DMS79 treated with DMSO at 0.1 percent for 48 hours (cell line): ENCODE data around the gene CCDC149.

Experiments used
- DNase-seq: peaks from one replicate; lab custom pipeline; 2025; lab: John Stamatoyannopoulos, UW

CCDC149 gene

DNA sequence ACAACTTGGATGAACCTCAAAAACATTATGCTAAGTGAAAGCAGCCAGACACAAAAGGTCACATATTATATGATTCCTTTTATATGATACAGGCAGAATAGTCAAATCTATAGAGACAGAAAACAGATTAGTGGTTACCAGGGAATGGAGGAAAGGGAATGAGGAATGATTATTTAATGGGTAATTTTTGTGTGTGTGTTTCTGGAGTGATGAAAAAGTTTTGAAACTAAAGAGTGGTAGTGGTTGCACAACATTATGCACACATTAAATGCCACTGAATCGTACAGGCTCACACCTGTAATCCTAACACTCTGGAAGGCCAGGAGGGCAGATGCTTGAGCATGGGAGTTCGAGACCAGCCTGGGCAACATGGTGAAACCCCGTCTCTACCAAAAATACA is 137.1 kb downstream of the CCDC149 start:
- DNase-seq = no peak

- no peak for DNase-seq
These were observed 137.7 kb downstream of the CCDC149 start for GRCh38 chr4:24775032-24775605.

- DNase-seq = no peak
These were observed 138.4 kb downstream of the CCDC149 start for GRCh38 chr4:24774452-24774851.

GRCh38 chr4:24772952-24773351 is 139.9 kb downstream of the CCDC149 start:
- DNase-seq = no peak

GRCh38 chr4:24772061-24772705 is 140.7 kb downstream of the CCDC149 start:
- no peak for DNase-seq

DNA sequence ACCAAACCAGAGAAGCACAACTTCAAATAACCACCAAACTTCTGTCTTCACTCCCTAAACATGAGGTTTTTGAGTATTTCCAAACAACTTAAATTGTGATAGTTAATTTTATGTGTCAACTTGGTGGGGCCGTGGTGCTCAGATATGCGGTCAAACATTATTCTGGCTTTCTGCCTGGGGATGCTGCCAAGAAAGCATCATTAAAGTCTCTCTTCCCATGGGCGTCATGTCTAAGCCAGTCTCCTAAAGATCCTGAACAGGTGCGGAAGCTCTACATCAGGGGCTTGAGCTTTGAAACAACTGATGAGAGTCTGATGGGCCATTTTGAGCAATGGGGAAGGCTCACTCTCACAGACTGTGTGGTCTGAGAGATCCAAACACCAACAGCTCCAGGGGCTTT is 141.6 kb downstream of the CCDC149 start:
- no peak for DNase-seq

DNA sequence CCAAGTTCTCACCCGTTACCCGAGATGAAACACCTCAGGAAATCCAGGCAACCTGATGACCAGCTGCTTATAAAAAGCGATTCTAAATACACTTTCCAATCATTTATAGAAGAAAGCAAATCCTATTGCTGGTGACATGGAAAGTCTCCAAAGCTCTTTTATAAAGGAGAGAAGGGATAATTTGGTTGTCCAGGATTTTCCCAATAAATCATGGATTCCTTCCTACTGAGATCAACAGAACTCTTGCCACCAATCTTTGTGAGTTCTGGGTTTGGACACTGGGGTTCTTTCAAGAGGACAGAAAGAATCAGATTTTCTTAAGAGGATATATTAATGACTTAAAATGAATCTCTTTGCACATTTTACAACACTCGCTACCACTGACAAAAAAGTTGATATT is 142.2 kb downstream of the CCDC149 start:
- DNase-seq = no peak

- no peak for DNase-seq
These were observed 142.7 kb downstream of the CCDC149 start for GRCh38 chr4:24770032-24770584.

GRCh38 chr4:24769571-24769970 is 143.3 kb downstream of the CCDC149 start:
- no peak for DNase-seq

- DNase-seq = no peak
These were observed 144.2 kb downstream of the CCDC149 start for GRCh38 chr4:24768604-24769003.

- DNase-seq = no peak
These were observed 144.8 kb downstream of the CCDC149 start for GRCh38 chr4:24768006-24768405.

- no peak for DNase-seq
These were observed 147.4 kb downstream of the CCDC149 start for GRCh38 chr4:24765376-24765988.

DNA sequence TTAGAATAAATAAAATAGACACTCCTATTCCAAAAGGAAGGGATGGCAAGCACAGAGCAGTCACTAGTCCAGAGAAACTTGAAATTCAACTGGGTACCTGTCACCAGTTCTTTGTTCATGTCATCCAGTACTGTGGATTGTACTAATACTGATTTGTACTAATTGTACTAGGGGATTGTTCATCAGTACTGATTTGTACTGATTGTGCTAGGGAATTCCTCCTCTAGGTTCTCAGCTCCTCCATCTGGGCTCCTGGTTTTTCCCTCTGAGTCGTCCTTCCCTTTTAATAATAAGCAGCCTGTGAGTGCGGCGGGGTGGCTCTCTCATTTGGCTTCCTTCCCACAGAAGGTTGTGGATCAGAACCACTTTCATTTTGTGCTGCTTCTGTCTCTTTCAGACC is 148.5 kb downstream of the CCDC149 start:
- no peak for DNase-seq

DNA sequence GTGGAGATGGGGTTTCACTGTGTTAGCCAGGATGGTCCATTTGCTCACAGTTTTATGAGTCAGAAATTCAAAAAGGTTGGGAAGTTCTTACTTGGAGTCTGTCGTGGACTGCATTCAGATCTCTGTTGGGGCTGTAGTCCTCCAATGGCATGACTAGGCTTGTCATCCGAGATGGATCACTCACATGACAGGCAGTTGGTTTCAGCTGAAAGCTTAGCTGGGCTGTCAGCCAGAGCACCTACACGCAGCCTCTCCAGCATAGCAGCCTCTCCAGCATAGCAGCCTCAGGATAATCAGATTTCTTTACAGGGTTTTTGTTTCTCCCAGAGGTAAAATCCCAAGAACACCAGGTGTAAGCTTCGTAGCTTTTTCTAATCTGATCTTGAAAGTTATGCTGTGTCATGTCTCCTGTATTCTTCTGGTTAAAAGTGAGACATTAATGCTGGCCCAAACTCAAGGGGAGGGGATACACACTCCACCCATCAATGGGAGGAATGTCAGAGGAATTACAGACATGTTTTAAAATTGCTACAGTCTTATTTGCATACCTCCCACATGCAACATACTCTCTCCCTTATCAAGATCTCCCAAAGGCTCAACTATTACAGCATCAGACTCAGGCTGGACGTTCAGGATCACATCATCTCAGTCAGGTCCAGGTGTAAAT is 149.1 kb downstream of the CCDC149 start:
- DNase-seq = peak; percentile 58
